GM11168 (cell line): Measurements from ENCODE around the gene COL6A3.

Experiments used
- in situ Hi-C: fragments of 300-500 bp; cut with MboI; formaldehyde crosslinking; loops from one replicate; pipeline ENCODE4 v1.12.0; 2022; ENCODE audit warnings: low sequenced_read_pairs; ENCODE audit not compliant: unreplicated experiment

Gene COL6A3

DNA sequence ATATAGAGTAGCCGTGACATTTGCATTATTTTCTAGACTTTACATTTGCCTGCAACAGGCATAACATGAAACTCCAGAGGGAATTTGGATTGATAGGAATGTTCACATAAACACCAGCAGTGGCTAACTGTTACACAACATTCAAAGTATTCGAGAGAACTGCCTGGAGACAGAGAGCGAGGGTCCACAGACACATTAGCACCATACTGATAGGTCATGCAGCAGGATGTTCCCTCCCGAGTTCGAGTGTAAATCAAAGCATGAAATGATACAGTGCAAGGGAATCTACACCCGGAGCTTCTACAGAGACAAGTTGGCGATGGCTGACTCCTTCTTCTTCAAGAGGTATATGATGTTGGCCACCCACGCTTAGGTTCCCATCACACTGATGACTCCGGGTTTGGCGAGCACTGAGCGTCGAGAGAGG, 89.5 kb downstream of the COL6A3 start:
- in situ Hi-C loops: no loop called here

DNA sequence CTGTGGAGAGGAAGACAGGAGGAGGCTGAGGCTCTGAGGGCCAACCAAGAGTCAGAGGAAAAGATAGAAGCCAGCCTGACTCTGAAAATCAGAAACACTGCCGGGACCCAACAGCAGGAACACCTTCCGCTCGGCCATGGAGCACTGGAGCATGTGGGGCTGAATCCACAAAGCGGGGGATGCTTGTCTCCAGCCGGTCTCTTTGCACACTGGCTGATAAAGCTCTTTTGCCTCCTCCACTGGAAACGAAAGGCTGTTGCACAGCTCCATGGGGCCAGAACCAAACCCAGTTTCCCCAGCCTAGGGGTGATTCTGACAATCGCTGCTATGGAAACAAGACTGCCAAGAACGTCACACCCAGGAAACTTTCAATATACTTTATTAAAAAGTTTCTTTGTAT, 90.3 kb downstream of the COL6A3 start:
- in situ Hi-C loops: no loop called here

DNA sequence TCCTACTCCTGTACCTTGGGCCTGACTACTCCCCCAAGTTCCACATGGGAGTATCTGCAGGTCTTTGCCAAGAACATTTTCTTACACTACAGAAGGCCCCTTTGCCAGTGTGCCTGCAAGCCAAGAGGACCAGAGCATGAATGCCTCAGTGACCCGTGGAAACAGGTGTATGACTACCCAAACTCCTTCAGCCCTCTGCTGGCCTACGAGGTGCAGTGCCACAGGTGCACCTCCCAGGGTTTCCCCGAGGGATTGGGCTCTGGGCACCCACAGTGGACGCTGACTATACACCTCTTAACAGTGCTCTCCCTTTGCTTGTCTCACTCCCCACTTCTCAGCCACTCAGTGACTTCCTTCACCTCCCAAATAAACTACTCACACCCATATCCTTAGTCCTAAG, 91.4 kb downstream of the COL6A3 start:
- in situ Hi-C loops: no loop called here

DNA sequence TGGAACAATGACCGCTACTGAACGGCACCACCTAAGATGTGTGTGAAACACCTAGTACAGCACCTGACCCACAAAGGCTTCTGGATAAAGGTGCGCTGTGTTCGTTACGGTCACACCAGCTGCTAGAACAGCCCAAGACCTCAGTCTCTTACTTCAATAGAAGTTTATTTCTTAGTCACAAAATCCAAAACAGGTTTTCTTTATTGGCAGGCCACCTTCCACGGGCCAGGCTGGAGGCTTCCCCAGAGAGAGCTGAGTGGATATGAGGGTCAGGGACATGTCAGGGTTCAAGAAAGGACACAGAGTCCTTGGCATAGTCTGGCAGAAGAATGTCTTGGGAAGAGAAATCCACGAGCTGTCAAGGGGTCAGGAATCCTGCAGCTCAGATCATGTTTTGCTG, 92.2 kb downstream of the COL6A3 start:
- in situ Hi-C loops: no loop called here

DNA sequence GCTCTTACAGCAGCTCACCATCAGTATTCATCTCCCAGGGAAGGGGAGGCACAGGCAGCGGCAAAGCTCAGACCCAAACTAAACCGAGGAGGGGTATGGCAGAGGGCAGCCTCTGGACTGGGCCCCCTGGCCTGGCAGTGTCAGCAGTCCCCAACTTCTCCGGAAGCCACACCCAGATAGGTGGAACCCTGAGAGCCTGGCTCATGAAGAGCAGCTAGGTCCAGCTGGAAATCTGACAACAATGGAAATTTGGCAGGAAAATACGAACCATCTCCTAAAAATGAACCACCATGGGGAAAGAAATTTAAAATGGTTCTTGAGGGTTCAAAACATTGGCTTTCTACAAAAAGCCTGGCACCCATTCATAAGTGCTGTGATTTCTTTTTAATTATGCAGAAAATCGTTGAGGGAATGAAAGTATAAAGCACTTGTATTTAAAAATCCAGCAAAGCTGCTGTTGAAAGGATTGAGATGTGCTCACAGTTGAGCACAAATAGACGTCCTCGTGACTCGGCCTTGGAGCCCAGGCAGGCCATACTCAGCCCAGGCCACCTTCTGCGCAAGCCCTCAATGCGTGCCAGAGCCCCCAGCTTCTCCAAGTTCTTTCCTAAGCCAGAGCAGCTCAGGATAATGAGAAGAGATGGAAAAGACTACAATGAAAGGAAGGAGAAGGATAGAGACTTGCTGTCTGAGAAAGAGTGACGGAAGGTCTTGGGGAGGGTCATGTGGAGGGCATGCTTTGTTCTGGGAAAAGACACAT, 93.0 kb downstream of the COL6A3 start:
- in situ Hi-C loops: no loop called here

DNA sequence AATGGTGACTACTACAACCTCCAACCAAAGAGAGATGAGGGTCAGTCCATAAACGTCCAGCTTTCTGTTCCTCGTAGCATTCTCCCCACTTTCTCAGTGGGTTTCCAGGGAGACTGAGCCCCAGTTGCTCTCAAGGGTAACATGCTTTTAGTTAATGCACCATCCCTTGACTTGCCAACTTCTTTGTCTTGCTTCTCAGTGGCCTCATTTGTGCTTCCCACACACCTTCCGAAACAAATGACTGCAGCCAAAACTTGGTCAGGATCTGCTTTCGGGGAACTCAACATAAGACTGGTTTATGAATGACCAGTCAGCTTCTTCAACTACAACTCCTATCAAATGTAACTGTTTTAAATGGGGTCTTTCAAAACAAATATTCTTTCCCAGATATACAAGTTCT, 94.1 kb downstream of the COL6A3 start:
- in situ Hi-C loops: no loop called here

DNA sequence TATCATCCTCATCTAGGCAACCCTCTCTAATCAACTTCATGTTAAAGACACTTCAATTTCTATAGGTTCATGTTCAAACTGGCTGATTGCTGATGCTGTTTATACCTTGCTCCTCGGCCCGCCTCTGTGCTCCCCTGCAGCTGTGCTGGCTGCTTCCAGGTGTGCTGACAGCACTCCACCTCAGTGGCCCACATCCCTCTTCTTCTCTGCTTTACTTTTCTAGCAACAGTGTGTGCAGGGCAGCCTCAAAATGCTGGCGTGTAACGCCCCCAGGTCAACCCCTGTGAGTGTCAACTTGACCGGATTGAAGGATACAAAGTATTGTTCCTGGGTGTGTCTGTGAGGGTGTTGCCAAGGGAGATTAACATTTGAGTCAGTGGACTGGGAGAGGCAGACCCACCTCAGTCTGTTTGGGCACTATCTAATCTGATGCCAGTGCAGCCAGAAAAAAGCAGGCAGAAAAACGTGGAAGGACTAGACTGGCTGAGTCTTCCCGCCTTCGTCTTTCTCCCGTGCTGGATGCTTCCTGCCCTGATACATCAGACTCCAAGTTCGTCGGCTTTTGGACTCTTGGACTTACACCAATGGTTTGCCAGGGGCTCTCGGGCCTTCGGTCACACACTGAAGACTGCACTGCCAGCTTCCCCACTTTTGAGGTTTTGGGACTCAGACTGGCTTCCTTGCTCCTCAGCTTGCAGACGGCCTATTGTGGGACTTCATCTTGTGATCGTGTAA, 94.7 kb downstream of the COL6A3 start:
- in situ Hi-C loops: no loop called here

DNA sequence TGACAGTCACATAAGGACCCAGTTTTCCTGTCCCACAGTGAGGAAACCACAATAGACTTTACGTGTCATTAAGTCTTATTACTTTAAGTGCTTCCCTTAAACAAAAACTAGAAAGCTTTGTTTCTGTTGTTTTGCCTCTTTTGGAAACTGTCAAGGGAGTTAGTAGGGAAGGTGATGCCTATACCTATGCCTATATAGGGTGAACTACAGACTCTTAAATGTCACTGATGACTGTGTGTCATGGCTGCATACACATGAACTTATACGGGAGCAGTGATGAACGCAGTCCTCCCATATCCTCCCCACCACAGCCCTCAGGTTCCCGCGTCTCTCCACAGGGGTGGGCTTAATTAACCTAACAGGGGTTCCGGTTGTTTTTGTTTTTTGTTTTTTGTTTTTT, 97.6 kb downstream of the COL6A3 start:
- in situ Hi-C loops: no loop called here

DNA sequence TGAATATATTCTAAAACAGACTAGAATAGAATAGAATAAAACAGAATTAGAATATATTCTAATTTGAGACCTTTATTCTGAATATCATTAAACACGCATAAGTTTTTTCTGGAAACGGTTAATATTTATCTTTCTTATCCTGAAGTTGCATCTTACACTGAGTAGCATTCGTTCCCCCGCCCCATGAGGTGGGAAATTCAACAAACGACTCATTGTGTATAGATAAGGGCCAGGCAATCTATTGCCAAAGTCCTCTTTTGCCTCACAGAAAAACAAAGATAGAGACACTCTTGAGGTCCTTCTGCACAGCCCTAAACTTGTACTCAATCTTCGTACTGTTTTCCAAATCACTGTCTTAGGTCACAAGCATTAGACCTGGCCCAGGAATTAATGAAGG, 98.1 kb downstream of the COL6A3 start:
- in situ Hi-C loops: no loop called here

DNA sequence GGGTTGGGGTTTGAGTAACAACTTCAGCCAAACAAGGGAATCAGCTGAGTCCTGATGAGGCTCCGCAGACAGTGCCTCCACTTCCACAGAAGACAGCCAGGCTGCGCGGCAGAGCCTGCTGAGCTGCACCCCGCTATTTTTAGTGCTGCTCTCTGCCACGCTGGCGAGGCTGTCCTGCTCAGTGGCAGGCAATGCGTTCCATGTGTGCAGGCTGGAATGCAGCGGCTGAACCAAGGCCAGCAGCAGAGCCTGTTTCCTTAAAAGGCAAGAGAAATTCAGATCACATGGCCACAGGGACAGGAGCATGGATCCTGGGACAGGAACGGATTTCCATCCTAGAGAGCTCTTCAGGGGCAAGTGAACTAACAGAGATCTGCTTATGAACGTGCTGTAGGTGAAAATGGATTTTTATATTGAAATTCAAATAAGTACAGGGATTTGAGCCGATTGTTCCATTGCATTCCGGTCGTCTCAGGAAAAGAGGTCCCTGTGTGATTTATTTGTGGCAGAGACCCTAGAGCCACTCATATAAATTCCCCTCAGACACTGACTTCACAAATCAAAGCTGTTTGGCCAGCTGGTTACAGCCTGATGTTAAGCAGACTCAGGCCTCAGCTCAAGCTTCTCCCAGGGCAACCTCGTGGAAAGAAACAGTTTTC, 98.7 kb downstream of the COL6A3 start:
- in situ Hi-C loops: no loop called here

DNA sequence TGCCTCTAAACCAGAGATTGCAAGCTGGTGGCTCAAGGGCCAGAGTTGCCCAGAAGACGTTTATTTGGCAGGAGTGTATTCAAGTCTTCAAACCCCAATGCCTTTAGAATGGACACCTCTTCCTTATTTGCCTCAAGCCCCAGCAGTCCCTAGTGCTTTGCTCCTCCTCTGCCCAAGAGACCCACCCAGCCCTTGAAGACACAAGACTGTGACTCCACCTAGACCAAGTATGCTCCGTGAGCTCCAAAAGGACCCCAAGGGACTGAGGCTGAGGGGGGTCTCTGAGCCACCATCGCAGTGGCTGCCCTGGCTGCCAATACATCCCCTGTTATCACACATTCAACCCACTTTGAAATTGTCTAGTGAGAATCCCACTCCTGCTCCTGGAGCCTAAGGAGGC, 99.3 kb downstream of the COL6A3 start:
- in situ Hi-C loops: no loop called here

DNA sequence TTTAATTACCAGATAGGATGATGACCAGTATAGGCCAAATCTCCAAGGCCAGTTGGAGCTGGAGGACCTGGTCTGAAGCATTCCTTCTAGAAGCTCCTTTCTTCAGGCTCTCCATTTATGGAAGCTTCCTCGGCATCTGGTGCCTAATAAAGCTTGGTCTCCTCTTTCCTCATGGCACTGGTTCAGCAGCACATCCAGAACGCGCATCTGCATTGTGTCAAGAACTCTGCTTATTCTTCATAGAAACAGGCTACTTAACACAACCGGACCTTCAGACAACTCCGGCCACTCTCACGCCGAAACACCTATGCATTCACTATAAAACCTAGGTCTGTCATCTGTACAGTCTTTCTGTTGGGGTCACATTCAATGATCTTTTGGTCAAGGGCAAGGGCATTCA, 99.8 kb downstream of the COL6A3 start:
- in situ Hi-C loops: no loop called here

DNA sequence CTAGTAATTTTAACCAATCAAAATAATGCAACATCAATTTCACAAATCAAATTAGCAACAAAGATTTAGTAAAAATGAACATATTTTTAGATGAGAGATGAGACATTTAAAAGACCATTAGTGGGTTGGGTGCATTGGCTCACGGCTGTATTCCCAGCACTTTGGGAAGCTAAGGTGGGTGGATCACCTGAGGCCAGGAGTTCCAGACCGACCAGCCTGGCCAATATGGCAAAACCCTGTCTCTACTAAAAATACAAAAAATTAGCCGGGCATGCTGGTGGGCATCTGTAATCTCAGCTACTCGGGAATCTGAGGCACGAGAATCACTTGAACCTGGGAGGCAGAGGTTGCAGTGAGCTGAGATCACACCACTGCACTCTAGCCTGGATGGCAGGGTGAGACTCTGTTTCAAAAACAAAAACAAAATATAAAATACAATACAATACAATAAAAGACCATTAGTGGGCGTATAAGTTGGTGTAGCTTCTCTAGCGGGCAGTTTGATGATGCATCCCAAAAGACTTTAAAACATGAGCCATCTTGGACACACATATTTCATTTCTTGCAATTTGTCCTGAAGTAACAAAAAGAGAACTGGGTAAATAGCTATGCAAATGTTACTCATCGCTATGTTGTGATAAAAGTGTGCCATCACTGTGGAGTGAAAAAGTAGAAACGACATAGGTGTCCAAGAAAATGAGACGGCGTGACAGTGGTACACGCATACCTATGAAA, 101.8 kb downstream of the COL6A3 start:
- in situ Hi-C loops: no loop called here

DNA sequence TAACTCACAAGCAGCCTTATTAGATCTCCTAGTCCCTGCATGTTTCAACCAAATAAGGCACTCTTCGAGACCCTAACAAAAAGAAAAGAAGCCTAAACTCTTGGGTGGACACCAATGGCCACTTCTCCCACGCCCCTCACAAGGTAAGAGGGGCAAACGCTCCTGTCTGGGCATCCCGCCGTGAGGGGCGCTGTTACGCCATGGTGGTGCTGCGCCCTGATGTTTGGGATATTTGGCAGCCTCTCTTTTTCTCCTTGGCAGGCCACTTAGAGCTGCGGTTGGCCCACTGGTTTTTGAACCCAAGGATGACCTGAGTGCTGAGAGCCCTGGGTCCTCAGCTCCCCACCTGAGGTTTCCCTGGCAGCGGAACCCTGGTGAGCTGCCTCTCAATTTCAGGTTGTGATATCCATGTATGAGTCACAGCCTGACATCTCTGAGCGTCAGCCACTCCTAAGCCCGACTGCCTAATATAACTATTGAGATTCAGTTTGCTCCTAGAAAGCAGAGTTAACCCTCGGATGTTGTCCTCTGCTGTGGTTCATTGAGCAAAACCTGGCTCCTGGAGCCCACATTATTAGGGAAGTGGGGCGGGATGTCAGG, 103.3 kb downstream of the COL6A3 start:
- in situ Hi-C loops: no loop called here

DNA sequence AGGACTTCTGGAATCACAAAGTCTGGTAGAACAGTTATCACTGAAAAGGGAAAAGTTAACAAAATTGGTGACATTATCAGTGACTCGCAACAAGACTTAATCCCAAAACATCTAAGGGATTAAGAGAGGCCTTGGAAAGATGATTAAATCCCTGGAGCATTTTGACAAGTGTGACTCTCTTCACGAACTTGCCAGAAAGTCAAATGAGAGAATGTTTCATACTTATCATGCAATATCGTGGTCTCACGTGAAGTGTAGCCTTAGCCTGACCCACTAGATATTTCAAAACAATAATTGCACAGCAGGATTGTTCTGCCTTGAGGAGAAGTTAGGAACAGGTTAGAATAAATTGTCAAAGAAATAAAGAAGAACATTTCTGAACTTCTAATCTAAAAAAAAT, 104.5 kb downstream of the COL6A3 start:
- in situ Hi-C loops: no loop called here

DNA sequence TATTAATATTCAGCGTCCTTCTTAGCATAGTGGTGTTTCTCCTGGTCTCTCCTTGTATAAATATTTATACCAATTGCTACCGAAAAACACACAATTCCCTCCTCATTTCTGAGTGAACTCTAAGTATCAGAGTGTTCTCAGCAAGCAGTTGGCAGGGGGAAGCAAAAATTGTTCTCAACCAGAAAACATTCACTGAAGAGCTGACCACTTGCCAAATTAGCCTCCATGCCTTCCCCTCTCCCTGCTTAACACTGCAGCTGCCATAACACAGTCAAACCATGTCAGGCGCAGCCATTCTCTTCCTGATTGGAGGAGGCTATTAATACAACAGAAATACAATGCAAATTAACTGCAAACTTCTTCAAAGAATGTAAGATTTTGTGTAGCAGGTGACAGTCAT, 105.0 kb downstream of the COL6A3 start:
- in situ Hi-C loops: no loop called here

DNA sequence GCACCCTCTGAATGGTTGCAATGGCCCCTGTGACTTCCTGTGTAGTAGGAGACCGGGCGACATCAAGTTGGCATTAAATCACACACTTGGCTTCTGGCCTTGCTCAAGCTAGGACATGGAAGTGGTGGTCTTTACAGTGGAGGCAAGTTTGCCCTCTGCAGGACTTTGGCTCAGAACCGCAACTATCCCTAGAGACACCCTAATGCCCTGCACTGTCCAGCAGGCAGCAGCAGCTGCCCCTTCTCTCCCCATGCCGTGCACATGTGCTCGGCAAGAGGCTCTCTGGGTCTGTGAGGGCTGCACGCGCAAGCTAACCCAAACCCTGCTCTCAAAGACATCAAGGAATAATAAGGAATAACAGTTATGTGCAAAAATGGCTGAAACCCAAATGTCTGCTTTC, 106.5 kb downstream of the COL6A3 start:
- in situ Hi-C loops: no loop called here

DNA sequence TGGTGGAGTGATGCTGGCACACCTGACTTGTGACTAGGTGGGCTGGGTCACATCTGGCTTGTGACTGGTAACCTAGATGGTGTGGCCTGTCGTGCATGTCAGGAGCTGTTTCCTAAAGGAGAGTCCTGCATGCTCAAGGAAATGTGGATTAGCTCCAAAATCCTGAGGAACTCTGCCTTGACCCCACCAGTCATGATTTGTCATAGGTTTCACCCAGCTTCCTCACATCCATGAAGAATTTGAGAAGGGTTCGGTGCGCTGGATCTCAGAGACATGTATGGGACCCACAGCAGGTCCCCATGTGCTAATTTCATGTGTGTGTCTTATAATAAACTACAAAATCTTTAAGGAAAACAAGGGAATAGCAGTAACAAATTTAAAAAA, 107.2 kb downstream of the COL6A3 start:
- in situ Hi-C loops: no loop called here

DNA sequence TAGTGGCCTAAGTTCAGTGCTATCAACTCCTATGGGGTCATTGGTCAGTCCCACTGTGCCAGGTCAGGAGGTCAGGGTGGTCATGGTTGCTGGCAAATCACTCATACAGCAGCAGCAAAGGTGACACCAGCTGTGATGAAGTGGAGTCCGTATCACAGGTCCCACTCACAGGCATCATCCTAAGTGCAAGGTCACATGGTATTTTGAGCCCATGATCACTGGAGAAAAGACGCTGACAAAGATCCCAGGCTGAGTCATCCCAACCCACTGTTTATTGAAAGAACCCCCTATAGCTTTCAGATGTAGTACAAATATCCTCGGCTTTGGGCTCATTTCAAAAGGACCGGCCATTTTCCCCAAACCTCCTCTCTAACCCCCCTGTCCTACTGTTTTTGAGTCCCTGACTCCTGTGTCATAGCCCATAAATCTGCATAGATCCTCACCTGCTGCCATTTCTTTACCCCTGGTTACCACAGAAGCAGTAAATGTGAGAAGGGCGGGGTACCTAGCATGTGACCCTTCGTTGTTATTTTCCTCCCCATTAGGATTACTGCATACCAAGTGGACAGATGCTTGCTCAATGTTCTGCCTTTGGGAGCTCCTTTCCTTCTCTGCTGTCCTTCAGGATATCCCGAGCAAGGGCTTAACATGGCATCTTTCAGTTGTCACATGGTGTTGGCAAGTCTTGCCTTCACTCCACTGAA, 107.7 kb downstream of the COL6A3 start:
- in situ Hi-C loops: no loop called here

DNA sequence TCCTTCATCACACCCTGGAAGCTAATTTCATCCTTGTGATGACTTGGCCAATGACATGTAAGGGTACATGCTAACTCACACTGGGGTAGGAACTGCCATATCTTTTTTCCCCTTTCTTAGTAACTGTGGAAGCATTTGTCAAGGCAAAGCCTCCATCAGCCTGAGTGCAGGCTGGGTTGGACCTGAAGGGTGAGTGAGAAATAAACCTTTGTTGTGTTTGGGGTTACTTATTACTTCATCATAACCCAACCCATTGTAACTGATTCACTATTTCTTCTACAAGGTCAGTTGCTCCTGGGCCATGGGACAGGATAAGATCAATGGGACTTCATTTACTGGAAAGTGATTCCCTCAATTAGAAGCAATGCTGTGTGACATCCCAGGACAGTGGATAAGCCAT, 108.4 kb downstream of the COL6A3 start:
- in situ Hi-C loops: no loop called here
